GM19043 (cell line): ENCODE measurements around the gene TSNAXIP1.
A peak's percentile ranks its signal among the peaks of the same experiment; 100 is the strongest.

Experiments
- ATAC-seq: cut with Tn5 transposase; IDR thresholded peaks from one replicate; pipeline ENCODE4 v1.9.1; 2021; ENCODE audit warnings: low read depth; ENCODE audit not compliant: unreplicated experiment

TSNAXIP1 gene

DNA sequence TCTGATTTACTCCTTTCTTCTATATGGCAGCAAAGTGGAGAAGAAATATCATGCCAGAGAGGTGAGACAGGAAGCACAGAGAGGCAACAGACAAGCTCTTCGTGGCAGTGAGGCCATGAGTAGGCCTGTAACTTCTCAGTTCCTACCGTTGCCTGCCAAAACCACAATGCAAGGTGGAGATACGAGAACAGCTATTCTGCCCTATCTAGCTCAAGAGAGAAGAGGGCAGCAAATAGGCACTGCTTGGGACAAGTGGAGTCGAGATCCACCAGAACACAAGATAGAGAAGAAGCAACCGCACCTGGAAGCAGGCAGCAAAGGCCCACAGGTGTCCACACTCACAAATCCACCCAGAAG is 25.1 kb upstream of the TSNAXIP1 start:
- no peak for ATAC-seq

DNA sequence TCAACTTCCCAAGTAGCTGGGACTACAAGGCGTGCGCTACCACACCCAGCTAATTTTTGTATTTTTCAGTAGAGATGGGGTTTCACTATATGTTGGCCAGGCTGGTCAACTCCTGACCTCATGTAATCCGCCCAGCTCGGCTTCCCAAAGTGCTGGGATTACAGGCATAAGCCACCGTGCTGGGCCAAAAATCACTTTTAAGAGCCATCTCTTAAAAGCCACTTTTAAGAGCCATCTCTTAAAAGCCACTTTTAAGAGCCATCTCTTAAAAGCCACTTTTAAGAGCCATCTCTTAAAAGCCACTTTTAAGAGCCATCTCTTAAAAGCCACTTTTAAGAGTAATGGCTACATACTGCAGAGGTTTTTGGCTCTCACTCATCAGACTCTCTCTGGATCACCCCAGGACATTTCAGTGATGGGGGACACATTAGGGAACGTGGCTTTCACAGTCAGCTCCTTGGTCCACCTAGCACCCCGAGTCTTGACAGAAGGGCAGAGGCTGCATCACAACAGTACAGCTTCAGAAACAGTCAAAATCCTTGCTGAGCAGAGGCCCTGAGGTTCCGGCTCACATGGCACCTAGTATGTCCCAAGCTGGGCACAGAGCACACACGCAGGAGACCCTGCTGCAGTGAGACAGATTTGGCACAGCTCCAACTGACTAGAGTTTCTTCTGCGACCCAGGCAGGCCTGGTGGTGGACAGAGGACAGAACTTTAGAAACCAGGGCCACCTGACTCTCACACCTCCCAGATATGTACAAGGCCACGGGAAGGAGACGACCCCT is 23.9 kb upstream of the TSNAXIP1 start:
- ATAC-seq = no peak

DNA sequence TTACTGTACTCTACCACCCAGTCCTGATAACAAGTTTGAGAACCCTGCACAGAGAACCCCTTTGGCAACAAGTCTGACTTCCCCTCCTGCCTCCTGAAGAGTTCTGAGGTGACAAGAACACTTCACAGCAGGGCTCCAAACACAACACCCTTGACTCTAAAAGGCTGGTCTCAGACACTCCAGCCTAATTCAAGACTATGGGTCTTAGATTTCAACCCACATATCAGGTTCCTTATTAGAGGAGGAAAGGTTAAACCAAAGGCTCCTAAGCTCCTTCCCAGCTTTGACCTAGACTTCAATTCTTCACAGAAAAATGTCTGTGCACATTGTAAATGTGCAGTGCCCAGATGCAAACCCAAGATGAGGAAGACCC is 23.4 kb upstream of the TSNAXIP1 start:
- ATAC-seq = no peak

DNA sequence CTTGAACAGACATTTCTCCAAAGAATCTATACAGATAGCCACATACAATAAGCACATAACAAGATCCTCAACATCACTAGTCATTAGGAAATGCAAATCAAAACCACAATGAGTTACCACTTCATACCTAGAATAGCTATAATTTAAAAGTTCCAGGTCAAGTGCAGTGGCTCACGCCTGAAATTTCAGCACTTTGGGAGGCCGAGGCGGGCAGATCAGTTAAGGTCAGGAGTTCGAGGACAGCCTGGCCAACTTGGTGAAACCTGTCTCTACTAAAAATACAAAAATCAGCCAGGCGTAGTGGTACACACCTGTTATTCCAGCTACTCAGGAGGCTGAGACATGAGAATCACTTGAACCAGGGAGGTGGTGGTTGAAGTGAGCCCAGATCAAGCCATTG is 20.2 kb upstream of the TSNAXIP1 start:
- no peak for ATAC-seq

DNA sequence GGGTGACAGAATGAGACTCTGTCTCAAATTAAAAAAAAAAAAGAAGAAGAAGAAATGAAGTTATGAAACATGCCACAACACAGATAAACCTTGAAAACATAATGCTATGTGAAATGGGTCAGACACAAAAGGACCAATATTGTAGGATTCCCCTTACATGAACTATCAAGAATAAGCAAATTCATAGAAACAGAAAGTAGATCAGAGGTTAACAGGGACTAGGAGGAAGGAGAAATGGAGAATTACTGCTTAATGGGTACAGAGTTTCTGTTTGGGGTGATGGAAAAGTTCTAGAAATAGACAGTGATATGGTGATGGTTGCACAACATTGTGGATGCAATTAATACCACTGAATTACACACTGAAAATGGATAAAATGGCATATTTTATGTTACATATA is 16.6 kb upstream of the TSNAXIP1 start:
- no peak for ATAC-seq

DNA sequence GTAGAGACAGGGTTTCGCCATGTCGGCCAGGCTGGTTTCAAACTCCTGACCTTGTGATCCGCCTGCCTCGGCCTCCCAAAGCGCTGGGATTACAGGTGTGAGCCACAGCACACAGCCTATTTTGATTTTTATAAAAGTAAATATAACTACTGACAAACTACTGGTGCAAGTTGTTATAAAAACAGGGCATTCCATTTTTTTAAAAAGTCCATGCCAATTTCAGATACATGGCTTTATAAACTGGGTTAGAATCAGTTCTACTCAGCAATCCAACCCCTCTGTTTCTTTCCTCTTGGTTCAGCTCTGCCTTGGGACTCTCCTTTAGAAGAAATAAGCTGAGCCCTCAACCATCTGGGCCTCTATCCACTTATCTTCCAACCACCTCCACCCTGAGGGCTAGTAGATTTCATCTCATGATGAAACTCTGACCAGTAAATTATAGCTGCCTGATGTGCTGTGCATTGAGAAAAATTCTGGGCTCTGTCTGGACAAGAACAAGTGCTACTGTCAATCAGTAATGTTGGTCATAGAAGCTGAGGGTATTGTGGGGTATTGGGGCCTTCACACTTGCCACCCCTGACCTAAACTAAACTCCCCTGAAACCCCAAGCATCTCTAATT is 10.5 kb upstream of the TSNAXIP1 start:
- ATAC-seq = no peak

DNA sequence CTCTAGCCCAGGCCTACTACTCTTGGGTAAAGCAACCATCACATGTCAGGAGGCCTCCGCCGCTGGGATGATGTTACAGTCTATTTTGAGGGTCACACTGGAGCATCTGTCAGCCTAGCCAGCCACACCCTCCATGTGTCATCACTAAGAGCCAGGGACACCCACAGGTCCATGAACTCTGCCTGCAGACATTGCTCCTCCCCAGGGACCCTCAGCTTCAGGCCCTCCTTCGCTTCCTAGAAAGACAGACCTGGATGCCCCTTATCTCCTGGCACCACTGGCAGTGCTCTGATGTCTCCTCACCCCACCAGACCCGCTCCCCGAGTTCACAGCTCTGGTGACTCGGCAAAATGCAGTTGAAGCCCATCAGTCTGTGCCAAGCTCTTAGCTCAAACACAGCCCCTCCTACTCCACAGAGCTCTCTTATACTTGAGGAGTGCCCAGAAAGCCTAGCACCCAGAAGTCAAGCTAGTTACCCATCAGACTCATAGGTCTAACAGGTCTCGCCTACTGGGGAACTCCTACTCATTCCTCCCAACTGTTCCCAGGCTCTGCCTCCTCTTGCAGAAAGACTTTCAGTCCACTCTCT is 6.3 kb upstream of the TSNAXIP1 start:
- no peak for ATAC-seq

DNA sequence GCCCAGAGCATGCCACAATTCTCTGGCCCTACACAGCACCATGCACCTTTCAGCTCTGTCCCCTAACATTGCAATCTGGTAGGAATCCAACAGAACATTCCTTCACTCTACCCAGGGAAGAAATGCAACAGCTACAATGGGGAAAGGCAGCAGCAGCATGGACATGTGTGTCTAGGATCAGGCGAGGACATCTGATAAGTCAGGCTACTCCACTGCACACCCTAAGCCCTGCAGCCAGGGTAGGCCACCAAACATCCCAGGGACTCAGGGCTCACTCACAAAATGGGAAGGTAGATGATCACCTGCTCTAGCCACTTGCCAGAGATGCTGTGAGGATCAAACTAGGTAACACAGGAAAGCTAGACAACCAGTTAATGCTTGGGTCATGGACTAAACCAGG is 5.4 kb upstream of the TSNAXIP1 start:
- ATAC-seq = no peak

DNA sequence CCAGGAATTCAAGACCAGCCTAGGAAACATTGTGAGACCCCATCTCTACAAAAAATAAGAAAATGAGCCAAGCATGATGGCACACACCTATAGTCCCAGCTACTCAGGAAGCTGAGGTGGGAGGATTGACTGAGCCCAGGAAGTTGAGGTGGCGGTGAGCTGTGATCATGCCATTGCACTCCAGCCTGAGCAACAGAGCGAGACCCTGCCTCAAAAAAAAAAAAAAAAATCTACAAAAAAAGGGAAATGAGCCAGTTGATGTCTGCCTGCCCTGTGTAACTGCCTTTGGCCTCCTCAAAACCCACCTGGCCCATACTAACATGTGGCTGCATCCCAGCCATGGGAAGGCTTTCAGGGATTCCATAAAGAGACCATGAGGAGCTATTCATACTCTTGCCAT is 4.8 kb upstream of the TSNAXIP1 start:
- no peak for ATAC-seq

DNA sequence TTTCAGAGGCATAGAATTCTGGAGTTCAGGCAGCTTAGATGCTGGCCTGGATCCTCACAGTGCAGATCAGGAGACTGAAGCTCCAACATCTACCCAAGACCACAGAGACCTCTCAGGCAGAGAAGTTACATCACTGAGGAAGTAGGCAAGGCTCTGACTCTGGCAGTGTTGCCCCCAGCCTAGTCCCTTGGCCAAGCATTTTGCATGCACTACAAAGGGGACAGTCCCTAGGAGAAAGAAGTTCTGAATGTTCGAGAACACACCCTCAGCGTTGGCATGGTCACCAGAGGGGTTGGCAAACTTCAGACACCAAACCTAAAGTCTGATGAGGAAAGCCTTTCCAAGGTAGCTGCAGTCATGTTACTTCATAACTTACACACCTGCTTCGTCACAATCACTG is 2.8 kb upstream of the TSNAXIP1 start:
- no peak for ATAC-seq

DNA sequence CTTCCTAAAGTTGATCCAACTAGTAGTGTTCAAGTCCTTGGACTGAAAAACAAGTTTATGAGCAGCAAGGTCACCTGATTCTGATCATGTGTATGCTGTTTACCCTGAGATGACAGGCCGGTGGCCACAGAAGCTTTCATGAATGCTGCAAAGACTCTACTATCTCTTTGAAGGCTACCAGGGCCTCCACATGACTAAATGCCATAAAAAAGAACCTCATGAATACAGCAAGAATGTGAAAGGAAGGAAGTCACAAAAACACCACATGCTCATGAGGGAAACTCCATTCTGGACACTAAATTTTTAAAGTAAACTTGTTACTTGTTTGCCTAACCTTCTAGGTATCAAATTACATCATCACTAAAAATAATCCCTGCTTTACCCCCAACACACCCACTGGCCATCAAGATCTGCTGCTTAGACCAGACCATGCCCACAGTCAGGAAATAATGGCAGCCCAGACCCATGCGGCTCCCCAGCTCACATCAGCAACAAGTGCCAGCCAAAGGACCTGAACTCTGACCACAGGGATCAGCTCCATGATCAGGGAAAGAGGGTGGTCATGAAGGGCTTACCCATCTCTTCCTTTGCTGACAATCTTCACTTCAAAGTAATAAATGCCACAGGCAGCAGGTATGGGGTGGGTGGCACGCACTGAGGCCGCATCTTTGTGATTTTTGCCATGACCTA is 1.7 kb upstream of the TSNAXIP1 start:
- no peak for ATAC-seq

DNA sequence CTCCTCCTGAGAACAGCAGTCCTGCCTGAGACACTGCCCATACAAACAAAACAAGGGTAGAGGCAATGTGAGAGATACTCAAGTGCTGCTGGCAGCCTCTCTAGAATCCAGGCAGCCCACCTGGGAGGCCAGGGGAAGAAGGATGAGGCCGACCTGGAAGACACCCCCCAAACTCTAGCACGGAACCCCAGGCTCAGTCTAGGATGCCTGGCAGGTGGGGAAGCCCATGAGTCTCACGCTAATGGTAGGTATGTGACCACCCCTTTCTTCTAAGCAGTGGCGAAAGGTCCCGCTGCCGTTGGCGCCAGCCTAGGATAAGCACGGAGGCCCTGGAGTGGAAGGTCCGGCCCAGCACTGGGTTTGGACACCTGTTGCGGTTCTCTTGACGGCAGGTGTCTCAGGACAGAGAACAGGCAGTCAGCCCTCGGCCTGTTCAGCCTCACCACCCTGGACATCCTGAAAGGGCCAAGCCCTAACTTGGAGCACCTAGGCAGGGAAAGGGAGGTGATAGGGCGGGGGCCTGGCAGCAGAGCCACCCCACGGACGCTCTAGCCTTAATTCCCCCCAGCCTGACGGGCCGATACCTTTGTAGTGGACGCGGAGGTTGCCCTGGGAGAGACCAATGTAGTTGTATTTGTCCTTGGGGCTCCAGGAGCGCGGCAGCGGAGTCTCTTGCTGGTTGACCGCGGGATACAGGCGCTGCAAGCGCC is 816 bp upstream of the TSNAXIP1 start:
- no peak for ATAC-seq

DNA sequence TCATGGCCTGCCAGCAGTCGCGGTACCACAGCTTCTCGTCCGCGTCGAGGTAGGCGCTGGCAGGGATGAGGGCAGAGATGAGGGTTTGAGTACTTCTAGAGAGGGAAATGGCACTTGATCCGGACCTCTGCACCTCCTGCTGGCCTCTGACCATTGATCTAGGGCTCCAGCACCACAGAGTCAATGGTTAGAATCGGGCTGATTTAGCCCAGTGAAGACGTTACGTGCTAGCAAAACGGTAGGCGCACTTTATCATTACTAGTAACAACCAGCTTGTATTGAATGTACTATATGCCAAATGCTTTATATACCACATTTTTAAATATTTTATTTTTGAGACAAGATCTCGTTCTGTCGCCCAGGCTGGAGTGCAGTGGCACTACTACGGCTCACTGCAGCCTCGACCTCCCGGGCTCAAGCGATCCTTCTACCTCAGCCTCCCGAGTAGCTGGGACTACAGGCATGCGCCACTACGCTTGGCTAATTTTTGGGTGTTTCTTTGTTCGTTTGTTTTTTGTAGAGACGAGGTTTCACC is 526 bp downstream of the TSNAXIP1 start:
- ATAC-seq = peak; percentile 2

DNA sequence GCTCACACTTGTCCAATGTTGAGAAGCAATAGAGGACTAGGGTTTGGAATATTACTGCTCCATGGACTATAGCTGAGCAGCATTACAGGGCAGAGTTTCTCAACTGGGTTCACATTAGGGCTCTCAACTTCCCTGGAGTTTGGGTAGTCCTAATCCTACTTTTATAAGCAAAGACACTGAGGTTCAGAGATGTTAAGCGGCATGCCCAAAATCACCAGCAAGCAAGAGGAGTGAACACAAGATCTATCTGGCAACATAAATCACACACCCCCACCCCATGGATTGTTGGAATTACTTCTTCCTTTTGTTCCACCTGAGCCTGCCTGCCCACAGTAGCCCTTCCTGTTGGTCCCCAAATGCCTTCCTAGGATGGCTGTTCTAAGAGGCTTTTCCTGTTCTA is 5.2 kb downstream of the TSNAXIP1 start:
- ATAC-seq = no peak

DNA sequence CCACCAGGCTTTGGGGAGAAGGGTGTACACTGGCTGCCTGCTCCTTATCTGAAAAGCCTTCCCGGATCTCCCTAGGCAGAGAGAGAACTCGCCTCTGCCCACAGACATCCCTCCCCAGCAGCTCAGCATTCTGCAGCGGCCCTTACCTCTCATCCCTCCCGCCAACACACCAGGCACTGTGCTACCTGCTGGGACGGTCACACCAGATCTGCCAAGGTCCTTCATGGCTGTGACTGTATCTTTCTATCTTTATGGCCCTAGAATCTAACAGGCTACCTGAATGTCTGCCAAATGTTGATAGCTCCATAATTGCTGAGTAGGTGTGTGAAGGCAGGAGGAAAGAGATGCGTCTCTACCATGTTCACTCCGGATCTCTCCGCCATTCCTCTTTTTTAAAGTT is 7.9 kb downstream of the TSNAXIP1 start:
- no peak for ATAC-seq

DNA sequence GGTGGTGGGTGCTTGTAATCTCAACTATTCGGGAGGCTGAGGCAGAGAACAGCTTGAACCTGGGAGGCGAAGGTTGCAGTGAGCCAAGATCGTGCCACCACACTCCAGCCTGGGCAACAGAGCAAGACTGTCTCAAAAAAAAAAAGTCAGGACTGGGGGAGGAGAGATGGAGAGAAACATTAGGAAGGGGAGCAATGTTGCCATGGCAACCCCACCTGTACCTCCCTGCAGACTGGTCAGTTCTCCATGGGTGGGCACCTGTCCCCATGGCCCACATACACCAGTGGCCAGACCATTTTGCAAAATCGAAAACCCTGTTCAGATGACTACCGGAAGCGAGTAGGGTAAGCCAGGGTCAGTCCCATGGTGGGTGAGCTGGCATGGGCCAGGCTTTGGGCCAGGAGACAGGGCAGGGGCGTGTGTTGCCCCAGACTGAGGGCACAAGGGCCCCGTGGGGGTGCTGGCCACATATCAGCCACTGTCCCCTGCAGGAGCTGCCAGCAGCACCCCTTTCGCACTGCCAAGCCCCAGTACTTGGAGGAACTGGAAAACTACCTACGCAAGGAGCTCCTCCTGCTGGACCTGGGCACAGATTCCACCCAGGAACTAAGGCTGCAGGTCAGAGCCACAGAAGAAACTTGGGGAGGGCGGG is 14.0 kb downstream of the TSNAXIP1 start:
- no peak for ATAC-seq

DNA sequence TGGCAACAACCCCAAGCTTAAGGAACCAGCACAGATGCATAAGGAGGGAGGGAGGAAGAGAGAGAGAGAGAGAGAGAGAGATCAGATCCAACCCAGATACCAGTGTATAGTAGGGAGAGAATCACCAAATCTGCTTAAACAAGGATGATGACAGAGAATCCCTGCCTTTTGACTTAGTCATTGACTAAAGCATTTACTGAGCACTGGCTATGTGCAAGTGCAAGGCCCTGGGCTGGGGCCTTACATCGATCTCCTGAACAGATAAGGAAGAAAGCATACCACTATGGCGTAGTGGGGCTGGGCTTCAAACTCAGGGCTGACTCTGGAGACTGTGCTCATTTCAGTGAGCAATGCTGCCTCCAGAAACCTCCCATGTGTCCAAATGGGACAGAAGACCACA is 15.8 kb downstream of the TSNAXIP1 start:
- no peak for ATAC-seq

DNA sequence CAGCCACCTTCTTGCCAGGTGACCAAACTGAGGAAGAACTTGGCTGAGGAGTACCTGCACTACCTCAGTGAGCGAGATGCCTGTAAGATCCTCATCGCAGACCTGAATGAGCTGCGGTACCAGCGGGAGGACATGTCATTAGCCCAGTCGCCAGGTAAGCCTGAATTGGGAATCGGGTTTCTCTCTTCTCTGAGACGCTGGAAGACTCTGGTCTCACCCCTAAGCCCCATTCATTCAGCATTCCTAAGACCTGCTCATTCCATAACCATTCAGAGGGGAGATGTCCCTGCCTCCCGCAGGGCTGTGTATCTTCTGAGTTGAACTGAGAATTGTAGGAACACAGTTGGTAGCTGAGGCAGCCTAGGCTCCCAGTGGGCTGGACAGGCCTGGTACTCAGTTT is 18.4 kb downstream of the TSNAXIP1 start:
- ATAC-seq = no peak

DNA sequence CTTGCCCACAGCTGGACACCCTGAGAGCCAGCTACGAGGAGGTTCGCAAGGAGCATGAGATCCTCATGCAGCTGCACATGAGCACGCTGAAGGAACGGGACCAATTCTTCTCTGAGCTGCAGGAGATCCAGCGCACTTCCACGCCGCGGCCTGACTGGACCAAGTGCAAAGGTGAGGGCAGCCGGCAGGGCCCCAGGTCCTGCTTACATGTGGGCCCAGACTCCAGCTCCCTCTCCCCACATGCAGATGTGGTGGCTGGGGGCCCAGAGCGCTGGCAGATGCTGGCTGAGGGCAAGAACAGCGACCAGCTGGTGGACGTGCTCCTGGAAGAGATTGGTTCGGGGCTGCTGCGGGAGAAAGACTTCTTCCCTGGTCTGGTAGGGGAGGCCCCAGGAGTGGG is 19.2 kb downstream of the TSNAXIP1 start:
- ATAC-seq = no peak

DNA sequence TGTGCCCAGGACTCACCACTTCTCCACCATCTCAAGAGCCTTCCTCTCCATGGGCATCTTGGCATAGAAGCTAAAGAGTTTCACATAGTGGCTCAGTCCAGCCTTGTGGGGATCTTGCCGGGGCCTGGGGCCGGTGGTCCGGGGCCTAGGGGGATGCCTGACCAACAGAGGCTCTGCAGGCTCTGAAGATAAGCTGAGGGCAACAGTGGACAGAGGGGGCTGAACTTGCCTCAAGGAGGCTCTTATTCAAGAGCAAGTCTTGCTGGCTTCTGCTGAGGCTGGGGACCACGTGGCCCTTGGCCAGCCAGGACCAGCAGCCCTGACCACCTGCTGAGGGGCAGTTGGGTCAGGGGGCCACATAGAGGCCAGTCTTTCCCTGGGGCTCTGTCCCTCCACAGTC is 22.0 kb downstream of the TSNAXIP1 start:
- ATAC-seq = no peak
